Suppressor macrophage (primary cell): ENCODE data around the gene EMILIN3.

Source experiments
- DNase-seq, 4 experiments: peaks; one replicate each; pipeline ENCODE4 v3.0.0-alpha.2; 2020 to 2022

EMILIN3 gene

DNA sequence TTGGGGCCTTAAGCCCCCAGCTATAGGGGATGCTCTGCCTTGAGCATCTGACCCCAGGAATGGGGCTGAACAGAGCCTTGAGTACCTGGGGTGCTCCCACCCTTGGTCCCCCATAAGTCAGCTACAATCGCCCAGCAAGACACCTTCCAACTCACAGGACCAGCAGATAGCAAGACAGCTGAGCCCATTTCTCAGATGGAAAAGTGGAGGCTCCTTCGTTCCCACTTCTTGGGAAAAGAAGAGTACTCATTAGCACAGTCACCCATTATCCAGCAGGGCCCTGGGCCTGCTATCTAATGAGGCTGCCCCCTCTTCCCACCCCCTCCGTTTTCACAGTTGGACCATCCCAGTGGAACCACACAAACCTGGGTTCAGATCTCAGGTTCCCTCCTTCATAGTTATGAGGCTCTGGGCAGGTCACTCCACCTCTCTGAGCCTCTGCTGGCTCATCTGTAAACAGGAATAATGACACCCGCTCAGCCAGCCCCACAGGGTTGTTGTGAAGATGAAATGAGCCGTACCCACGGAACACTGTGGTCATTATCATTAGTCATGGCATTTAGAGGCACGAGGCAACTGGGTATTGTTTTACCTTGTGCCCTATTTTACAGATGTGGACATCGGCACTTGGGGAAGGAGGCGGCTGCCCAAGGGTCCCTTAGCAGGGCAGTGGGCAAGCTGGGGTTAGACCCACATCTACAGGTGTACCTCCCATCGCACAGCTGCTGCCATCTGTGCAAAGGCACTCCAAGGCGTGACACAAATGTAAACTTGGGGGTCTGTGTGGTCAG, 21.5 kb downstream of the EMILIN3 start:
- no peak for DNase-seq

DNA sequence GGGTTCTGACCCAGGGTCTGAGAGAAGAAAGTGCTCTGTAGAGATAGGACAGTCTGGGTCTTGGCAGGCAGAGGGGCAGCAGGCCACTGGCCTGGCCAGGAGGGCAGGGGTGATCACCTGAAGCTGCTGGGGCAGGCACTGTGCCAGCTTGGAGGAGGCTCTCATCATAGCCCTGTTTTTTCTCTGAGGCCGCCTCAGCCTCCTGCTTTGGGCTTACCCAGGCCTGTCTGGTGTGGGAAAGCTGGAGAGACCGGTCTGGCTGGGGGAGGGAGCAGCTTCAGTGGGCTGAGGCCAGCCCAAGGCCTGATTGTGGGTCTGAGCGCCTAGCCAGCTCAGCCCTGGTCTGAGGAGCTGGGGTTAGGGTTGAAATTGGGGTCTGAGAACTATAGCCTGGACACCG, 22.1 kb downstream of the EMILIN3 start:
- no peak for DNase-seq

- no peak for DNase-seq
Measured at GRCh38 chr20:41342474-41343464, 23.8 kb downstream of the EMILIN3 start.

- peak; percentile 91 to 94 (median 94) for DNase-seq
Measured at GRCh38 chr20:41340327-41341055, 26.1 kb downstream of the EMILIN3 start, which contains the start of gene LPIN3. Gene LPIN3, plus strand, starts transcription at chr20:41340821. Its CDS starts 4,983 bp downstream, at chr20:41345804.

- DNase-seq, result peak; percentile 75 to 89 (median 84)
Measured at GRCh38 chr20:41339957-41340326, 26.7 kb downstream of the EMILIN3 start.

DNA sequence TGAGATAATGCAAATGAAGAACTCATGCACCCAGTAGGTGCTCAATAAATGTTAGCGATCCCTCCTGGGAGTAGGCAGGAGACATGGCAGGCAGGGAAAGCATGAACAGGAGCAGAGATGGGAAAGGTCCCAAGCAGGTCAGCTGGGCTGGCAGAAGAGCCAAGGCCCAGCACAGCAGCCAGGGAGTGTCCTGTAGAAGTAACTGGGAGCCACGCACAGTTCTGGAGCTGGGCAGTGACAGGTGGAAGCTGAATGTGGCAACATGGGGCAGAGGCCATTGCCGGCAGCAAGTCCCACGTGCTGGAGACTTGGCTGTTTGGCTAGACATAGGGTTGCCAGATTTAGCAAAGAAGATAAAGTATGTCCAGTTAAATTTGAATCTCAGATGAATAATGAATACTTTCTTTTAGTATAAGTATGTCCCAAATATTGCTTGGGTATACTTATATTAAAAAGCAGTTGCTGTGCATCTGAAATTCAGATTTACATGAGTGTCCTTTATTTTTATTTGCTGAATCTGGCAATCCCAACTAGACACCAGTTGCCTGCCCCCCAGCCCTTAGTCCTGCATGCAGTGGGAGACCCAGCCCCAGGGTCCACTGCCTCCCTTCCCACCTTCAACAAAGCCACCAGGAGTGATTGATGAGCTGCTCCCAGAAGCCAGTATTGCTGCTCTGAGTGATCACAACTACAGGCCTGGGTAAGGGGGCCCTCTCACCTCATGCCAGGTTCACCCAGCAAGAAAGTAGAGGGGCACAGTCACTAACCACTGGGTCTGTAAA, 29.7 kb downstream of the EMILIN3 start:
- DNase-seq, result no peak

DNA sequence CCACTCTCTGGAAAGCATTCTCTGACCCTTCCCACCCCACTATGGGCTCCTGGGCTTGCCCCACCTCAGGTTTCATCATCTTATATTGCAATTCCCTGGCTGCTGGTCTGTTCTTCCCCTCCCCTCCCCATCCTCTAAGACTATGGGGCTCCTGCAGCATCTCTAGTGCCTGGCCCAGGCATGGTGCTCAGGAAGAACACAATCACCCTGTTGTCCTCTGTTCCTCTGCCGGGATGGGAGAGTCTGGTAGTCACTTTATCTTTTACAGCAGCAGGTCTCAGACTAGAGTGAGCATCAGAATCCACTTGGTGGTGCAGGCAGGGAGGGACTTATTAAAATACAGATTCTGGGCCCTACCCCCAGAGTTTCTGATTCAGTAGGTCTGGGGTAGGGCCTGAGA, 31.0 kb downstream of the EMILIN3 start:
- no peak for DNase-seq

DNA sequence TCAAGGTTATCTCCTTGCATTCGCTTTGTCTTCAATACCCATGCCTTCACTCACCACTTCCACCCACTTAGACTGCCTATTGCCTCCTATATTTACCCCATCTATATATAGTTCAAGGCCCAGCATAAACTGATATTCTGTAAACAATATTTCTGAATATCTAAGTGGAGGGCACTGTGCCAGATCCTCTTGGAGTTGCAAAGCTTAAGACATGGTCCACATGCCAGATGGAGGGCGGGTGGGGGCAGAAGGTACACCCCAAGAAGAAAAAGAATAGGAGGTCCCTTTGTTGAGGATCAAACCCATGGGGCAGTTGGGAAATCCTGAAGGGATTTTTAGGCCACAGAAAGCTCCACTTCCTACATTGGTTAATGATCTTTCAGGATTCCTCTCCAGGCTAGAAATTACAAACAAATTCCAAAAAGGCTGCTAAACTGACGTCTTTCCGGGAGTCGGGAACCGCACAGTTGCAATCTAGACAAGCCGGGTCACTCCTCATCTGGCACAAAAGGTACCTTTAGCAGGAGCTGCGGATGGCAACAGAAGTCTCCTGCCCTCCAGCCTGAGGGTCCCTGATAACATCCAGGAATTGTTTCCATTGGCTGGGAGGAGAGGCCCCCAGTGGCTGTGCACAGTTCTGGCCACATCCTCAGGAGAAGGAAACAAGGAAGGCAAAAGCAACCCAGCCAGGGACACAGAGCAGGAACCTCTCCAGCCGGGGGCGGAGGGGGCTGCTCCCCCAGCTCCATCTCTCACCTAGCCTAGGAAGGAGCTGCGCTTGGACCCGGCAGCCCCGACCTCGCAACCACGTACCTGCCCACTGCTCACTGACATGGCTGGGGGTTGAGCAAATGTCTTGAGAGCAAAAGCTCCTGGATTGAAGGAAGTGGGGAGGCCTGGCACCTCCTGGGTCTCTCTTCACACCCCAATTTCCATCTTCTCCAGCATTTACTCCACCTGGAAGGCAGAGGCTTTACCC, 31.9 kb downstream of the EMILIN3 start:
- DNase-seq, result no peak

DNA sequence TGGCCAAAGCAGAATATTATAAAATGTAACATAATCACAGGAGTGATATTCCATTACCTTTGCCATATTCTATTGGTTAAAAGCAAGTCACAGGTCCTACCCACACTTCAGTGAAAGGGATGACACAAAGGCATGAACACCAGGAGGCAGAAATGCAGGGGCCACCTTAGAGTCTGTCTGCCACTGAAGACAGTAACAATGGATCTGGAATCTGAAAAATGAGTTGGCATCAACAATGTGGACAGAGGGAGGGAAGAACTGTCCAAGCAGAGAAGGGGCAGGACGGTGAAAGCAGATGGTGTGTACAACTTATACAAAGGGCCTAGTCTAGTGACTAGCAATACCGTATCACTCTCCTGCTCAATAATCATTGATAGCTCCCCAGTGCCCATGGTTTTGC, 32.6 kb downstream of the EMILIN3 start:
- DNase-seq, result no peak

- no peak for DNase-seq
Measured at GRCh38 chr20:41331731-41332130, 34.9 kb downstream of the EMILIN3 start.

DNA sequence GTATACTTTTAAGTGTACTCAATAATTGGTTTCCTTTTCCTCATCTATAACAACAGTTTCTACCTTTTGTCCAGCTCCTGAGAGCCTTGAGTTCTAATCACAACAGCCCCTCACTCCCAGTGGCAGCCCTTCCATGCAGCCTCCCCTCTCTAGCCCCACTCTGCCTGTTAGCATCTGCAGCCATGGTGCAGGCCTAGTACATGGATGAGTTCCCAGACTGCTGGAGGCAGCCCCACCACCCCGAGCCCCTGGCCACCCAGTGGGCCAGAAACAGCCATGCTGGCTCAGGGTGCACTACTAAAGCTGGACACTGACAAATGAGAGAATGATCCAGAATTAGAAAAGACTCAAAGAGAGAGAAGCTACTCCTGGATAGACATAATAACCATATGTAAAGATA, 35.7 kb downstream of the EMILIN3 start:
- no peak for DNase-seq

DNA sequence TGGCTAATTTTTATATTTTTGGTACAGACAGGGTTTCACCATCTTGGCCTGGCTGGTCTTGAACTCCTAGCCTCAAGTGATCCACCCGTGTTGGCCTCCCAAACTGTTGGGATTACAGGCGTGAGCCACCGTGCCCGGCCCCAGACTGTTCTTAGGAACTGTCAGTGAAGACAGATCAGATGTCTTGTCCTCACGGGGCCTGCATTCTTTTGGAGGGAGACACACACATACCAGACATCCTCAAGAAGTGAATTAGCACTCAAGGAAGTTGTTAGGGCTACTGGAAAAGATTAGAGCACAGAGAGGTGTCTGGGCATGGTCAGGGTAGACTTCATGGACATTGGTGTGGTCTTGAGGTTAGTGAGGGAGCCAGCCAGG, 36.3 kb downstream of the EMILIN3 start:
- DNase-seq, result no peak

DNA sequence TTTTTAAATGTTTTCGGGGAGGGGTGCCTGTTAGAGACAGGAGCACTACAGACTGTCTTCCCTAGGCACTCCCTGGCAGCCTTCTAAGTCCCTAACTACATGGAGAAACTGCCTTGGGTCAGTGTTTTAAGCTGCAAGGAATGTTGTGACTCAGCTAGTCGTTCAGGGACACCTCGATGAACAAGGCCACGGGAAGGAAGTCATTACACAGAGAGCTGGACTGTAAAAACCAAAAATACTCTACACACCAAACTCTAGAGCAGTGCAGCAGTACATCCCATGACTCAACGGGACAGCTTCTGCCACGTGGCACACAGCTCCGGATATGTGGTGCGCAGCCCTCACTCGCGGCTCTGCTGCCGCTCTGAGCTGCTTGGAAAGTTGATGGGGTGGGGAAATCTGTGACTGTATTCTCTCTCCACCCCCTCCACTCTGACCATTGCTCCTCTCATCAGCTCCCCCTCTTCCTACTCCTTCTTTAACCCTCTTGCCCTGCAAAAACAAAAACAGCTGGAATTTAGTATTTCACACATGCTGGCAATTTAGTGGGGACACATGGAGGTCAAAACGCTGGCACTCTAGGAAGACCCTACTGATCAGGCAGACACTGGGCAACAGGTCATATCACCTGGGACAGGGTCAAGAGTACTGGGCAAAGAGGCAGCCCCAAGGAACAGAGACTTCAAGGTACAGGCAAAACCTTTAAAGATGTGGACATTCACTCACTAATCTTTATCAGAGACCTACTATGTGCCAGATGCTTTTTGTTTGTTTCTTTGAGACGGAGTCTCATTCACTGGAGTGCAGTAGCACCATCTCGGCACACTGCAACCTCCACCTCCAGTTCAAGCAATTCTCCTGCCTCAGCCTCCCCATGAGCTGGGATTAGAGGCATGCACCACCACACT, 36.9 kb downstream of the EMILIN3 start:
- DNase-seq, result peak; percentile 86 to 90 (median 88)

DNA sequence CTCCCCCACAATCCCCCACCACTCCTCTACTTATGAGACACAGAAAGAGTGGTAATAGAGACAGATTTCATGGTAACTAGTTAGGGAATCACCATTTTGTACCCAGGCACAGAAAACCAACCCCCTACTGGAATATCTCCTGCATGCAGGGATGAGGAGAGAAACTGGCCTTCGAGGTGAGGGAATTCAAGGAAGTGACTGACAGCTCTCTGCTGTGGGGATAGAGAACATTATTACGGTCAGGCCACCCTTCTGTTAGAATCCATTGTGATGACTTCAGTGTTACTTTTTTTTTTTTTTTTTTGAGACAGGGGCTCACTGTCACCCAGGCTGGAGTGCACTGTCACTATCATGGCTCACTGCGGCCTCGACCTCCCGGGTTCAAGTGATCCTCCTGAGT, 39.4 kb downstream of the EMILIN3 start:
- no peak for DNase-seq

DNA sequence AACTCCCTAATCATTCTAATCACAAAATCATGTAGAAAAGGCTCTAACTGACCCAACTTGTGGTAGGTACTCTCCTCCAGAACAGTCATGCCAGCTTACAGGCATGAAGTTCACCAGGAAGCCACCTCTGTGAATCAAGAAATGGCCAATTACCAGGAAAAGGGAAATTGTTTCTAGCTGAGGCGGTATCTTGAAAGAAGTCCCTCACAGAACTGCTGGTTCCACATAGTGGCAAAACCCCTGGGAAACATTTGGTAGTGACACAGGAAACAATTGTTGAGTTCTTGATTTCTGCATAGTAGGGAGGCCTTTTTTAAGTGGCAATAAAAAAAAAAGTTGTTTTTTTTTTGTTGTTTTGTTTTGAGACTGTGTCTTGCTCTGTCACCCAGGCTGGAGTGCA, 45.6 kb downstream of the EMILIN3 start:
- DNase-seq, result peak; percentile 42 to 65 (median 54)

GRCh38 chr20:41320441-41320840, 46.2 kb downstream of the EMILIN3 start:
- DNase-seq, result no peak

DNA sequence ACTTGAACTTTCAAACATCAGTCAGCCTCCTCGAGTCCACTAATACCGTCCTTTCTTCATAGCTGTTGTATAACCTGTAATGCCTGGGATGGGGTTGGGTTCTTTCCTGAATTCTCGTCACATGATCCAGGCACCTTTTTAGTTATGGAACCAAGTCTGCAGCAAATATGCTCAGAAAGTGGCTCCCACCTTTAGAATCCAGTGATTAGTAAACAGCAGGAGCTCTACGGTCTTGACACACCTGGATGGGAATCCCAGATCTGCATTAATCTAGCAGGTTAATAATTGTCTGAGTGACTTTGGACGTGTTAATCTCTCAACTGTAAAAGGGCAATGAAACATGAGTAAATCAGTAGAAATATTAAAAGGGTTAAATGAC, 48.4 kb downstream of the EMILIN3 start:
- DNase-seq, result no peak

DNA sequence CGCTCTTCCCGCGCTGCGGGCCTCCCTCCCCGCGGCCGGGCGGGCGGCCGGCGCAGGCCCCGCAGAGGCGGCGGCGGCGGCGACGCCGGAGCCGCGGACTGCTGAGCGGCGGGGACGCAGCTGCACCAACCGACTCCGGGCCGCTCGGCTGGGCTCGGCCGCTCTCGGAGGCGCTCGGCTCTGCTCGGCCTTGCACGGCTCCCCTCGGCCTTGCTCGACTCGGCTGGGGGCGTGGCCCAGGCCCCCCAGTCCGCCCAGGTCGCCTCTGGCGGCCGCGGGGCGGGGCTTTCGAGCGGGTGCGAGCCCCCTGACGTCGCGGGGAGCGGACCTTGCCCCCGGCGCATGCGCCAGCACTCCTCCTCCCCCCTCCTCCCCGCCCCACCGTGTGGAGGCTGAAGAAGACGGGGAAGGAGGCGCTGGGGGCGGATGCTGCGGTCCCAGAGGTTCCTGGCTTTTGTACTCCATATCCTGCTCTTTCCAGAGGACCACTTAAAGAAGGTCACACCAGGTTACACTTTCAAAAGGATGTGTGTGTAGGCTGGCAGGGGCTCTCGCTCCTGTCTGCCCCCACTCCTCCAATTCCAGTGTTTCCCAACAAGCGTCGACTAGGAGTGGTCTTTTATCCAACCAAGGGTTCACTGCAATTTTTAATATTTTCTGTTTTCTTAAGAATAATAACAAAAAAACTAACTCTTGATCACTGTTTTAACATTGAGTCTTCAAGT, 48.9 kb downstream of the EMILIN3 start, which contains the start of gene ZHX3:
Gene ZHX3, minus strand, starts transcription at position 186 of the 725 bp plus-strand sequence. CDS start 112,815 bp downstream, outside the sequence.
- peak; percentile 98 to 100 (median 98) for DNase-seq
